Heart left ventricle (tissue), 16 donors: ENCODE data around the gene ARID5A. TPM values are rescaled to one million over a fixed set of nuclear protein-coding genes. Genes with fewer than 3 reads are reported as not detected.

Experiments
- ATAC-seq, 4 donors: fragments of 200-7000 bp; cut with Tn5 transposase; one replicate each; pipeline ENCODE4 v1.9.1; 2020 to 2022; ENCODE audit warnings: moderate library complexity in 4 of 4, mild to moderate bottlenecking in 3 of 4, moderate number of reproducible peaks in 1 of 4
- DNase-seq, 5 donors: peaks; one replicate each; pipeline ENCODE4 v3.0.0-alpha.2; 2020
- H3K27ac ChIP-seq, 12 donors: fragments of 200-600 bp; sonication (generic) in 4 of 12; one replicate each; pipeline versions ENCODE4 v1.5.0 to v1.8.0; 2016 to 2022; ENCODE audit warnings: mild to moderate bottlenecking in 2 of 12
- H3K27me3 ChIP-seq, 9 donors: fragments of 200-600 bp; sonication (generic) in 2 of 9; one replicate each; pipeline versions ENCODE4 v1.5.1 to v1.8.0; 2016 to 2022; ENCODE audit warnings: mild to moderate bottlenecking in 3 of 9
- H3K36me3 ChIP-seq, 9 donors: fragments of 200-600 bp; sonication (generic) in 2 of 9; one replicate each; pipeline versions ENCODE4 v1.5.0 to v1.8.0; 2018 to 2022; ENCODE audit warnings: mild to moderate bottlenecking in 2 of 9
- H3K4me1 ChIP-seq, 12 donors: fragments of 200-600 bp; sonication (generic) in 4 of 12; one replicate each; pipeline versions ENCODE4 v1.5.0 to v1.8.0; 2016 to 2022; ENCODE audit warnings: mild to moderate bottlenecking in 3 of 12
- H3K4me3 ChIP-seq, 12 donors: fragments of 200-600 bp; sonication (generic) in 4 of 12; one replicate each; pipeline versions ENCODE4 v1.5.0 to v1.8.0; 2017 to 2022; ENCODE audit warnings: mild to moderate bottlenecking in 9 of 12, moderate library complexity in 4 of 12
- H3K9me3 ChIP-seq, 12 donors: fragments of 200-600 bp; sonication (generic) in 4 of 12; one replicate each; pipeline versions ENCODE4 v1.5.0 to v1.8.0; 2016 to 2022; ENCODE audit warnings: mild to moderate bottlenecking in 1 of 12
- POLR2A ChIP-seq, 2 donors: fragments of 450-650 bp; IDR thresholded peaks; one replicate each; pipeline ENCODE4 v1.6.1; 2017; ENCODE audit warnings: antibody characterized with exemption in 2 of 2, mild to moderate bottlenecking in 2 of 2, moderate library complexity in 2 of 2
- WGBS, 4 donors: extraction: QIAGEN DNeasy Blood & Tissue Kit in 2 of 4; methylation state at CpG; one replicate each; pipeline versions ENCODE4 v1.1.5 to v1.1.7; 2013 to 2018; 5-methylcytosine and 5-hydroxymethylcytosine counted together
- intact Hi-C, 10 donors: fragments of 100-400 bp; cut with DNase I; formaldehyde crosslinking; loops; one replicate each; pipeline versions ENCODE4 v1.11.1 to v1.14.2; 2022
- polyA plus RNA-seq, 2 donors: library from polyadenylated mRNA; stranded (reverse); fragments of 200-250 nt; gene quantifications; one replicate each; pipeline ENCODE4 v1.2.3, GENCODE V29; 2013
- total RNA-seq, 9 donors: library from RNA; depleted of rRNA in 2 of 9; stranded (reverse); fragments of >200 nt in 2 of 9; fragmentation: NEBNext Ultra II Directional in 3 of 9; extraction: Animal tissue kit (Norgen Biotek cat#: 25700) in 3 of 9; gene quantifications; one replicate each; pipeline versions ENCODE4 v1.1.0 to v1.2.4, GENCODE V29; 2016 to 2023
- TF ChIP-seq, protein P1 (sequence below), 12 donors: fragments of 200-600 bp; sonication (generic) in 4 of 12; IDR thresholded peaks; one replicate each; pipeline versions ENCODE4 v1.5.0 to v1.8.0; 2018 to 2022; ENCODE audit warnings: antibody characterized with exemption in 12 of 12, mild to moderate bottlenecking in 5 of 12
- donor health status: ischemic (EF 13 %, LVEDD 7.1; RV severe dilation, severe dysfunction).
- donor health status: healthy with polysubstance abuse.
- donor health status: DM: no; HTN: yes; CAD: no.
- donor health status: DM: no; HTN: no; CAD: no.
- donor health status: ischemic (EF 25% LVEDD 6.9; RV normal size, moderate dysfunction).
- donor health status: ischemic (EF 25% LVEDD 5.7; RV mildly dilated, moderate dysfunction).
- donor health status: healthy.
- donor health status: DM: yes; HTN: yes; CAD: no.
- donor health status: ischemic (EF 35%, LVEDD 5.7; RV mildly dilated, moderate dysfunction).
- donor health status: nonischemic (EF 11% LVEDD 7.7; RV severe dilation, severe dysfunction).
- donor health status: DM: yes; HTN: yes; CAD: no.
- donor health status: PGD.
- donor health status: ischemic (EF 29% LVEDD 5.4; RV normal size, mild dysfunction).
- donor health status: nonischemic (EF 23%, LVEDD 6.1; RV moderate dilation, normal function).

The ARID5A gene
- total and polyA plus RNA-seq, 11 donors = 13.3 to 50.2 (median 35.6) TPM

DNA sequence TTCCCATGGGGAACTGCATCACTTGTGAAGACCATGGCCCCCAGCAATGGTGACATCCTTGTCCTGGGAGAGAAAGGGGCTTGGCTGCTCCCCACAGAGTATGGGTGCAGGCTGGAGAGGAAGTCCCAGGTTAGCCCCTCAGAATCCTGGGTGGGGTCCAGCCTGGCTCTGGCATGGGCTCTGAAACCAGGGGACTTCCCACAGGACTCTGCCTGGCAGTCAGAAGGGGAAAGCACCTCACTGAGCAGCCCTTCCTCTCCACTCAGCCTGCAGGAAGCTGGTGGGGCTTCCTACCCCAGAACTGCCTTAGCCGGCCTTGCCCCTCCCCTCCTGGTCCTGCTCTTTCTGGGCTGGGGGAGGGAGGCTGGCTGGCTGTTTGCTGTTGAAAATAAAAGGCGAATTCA lies 35.1 kb upstream of the ARID5A start:
- intact Hi-C loops = loop anchor here in 6 of 10 donors (10.0 kb wide), 3 partner anchors 167 to 367 kb away; partner anchors contain the start of genes ASTL (in 4 of the 6), SNRNP200 (in 2 of the 6) and NCAPH (in 1 of the 6)
- ATAC-seq (peak in 2 of 4 donors; percentile 15 to 79), DNase-seq (no peak)
- Histone ChIP-seq H3K4me3 (no peak overlapping the region), H3K4me1 (peaks cover 0 to 25% (median 11%) of the 10 kb centered on the region in 12 donors), H3K9me3 (no peaks in the 10 kb centered on the region), H3K27ac (no peak overlapping the region), H3K36me3 (no peaks in the 10 kb centered on the region), H3K27me3 (peaks cover 0 to 14% (median 8%) of the 10 kb centered on the region in 9 donors)
- WGBS, 4 donors = 57 to 73% (median 63%) methylated on average over 2 of the region's 2 CpGs
- TF ChIP-seq, protein P1, sequence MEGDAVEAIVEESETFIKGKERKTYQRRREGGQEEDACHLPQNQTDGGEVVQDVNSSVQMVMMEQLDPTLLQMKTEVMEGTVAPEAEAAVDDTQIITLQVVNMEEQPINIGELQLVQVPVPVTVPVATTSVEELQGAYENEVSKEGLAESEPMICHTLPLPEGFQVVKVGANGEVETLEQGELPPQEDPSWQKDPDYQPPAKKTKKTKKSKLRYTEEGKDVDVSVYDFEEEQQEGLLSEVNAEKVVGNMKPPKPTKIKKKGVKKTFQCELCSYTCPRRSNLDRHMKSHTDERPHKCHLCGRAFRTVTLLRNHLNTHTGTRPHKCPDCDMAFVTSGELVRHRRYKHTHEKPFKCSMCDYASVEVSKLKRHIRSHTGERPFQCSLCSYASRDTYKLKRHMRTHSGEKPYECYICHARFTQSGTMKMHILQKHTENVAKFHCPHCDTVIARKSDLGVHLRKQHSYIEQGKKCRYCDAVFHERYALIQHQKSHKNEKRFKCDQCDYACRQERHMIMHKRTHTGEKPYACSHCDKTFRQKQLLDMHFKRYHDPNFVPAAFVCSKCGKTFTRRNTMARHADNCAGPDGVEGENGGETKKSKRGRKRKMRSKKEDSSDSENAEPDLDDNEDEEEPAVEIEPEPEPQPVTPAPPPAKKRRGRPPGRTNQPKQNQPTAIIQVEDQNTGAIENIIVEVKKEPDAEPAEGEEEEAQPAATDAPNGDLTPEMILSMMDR (IDR thresholded peaks at IDR 0.05) = no peak
- no peak for TF ChIP-seq POLR2A (IDR thresholded peaks at IDR 0.05)

DNA sequence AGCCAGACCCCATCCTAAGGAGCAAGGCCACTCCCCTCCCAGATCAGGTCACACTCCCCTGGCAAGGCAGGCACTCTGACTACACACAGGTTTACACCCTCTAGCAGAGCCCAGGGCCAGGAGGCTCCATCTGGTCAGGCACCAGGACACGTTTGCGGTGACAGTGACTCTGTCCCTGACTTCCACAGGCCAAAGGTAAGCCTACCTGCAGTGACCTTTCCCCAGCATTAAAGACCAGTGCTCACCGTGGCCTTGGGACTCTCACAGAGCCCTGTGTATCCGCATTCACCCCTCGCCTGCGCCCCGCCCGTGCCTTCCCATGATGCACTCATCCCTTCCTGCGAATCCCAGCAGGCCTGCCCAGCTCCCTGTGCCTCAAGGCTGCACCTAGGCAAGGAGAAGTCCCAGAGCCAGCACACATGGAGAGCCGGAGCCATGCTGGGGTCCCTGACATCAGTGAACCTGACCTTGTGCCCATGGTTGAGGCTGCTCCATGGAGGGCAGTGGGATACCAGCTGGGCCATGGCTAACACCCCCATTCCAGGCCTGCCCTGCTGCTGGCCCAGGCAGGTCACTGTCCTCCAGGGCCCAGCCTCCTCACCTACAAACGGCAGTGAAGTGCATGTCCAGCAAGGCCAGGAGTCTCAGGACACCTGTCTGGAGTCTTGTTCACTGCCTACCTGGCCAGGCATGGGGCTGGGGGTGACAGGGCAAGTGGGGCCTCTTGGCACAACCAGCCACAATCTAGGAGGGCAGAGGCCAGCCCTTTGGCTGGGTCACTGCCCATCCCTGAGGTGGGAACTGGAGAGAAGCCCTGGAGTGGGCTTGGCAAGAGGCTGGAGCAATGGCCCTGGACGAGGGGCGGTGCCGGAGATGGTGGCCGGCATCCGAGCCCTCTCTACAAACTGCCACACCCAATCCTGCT lies 34.4 kb upstream of the ARID5A start:
- TF ChIP-seq, protein P1 (IDR thresholded peaks at IDR 0.05) = no peak
- no peak for TF ChIP-seq POLR2A (IDR thresholded peaks at IDR 0.05)
- 76 to 86% (median 83%) methylated on average over 6 to 16 of the region's 16 CpGs for WGBS, 4 donors
- DNase-seq (no peak), ATAC-seq (no peak)
- intact Hi-C loops = loop anchor here in 6 of 10 donors (10.0 kb wide), 3 partner anchors 167 to 367 kb away; partner anchors contain the start of genes ASTL (in 4 of the 6), SNRNP200 (in 2 of the 6) and NCAPH (in 1 of the 6)
- H3K36me3 ChIP-seq = no peaks in the 10 kb centered on the region
- no peaks in the 10 kb centered on the region for H3K9me3 ChIP-seq
- no peak overlapping the region for H3K27ac ChIP-seq
- H3K27me3 ChIP-seq = peaks cover 0 to 14% (median 8%) of the 10 kb centered on the region in 9 donors
- no peak overlapping the region for H3K4me3 ChIP-seq
- peaks cover 0 to 25% (median 11%) of the 10 kb centered on the region in 12 donors for H3K4me1 ChIP-seq

DNA sequence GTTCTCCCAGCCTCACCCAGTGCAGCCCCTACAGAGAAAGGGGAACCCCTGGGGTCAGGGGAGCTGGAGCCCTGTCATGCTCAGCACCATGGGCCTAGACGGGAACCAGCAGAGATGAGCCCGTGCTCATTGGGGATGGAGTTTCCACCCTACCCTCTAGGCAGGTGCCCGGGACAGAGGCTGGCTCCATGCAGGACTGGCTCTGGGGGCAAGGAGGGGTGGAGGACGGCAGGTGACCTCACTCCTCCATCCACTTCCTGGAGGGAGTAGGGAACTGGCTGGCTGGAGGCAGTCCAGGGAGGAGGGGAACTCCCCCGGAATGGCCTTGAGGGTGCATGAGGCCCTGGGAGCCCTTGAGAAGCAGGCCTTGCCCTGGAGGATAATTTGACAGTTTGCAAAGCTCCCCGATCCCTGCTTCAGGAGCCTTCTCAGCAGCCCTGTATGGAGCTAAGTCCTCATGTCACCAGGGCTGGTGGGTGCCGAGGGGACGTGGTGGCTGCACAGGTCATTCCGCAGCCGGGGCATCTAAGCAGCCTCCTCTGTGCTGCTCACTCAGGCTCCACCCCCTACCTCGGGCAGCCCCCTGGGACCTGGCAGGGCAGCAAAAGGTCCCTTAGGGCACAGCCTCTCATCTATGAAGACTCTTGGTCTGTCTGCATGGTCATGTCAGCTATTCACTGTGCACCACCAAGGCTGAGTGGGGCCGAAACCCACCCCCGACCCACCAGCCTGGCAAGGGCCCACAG lies 33.5 kb upstream of the ARID5A start:
- WGBS, 4 donors = 76 to 82% (median 78%) methylated on average over 7 to 13 of the region's 13 CpGs
- DNase-seq = no peak
- TF ChIP-seq, protein P1 (IDR thresholded peaks at IDR 0.05) = no peak
- TF ChIP-seq POLR2A (IDR thresholded peaks at IDR 0.05) = no peak
- H3K36me3 ChIP-seq = no peaks in the 10 kb centered on the region
- ATAC-seq = peak in 1 of 4 donors; percentile 31
- peaks cover 0 to 14% (median 8%) of the 10 kb centered on the region in 9 donors for H3K27me3 ChIP-seq
- H3K4me3 ChIP-seq = no peak overlapping the region
- intact Hi-C loops = loop anchor here in 6 of 10 donors (10.0 kb wide), 3 partner anchors 168 to 368 kb away; partner anchors contain the start of genes ASTL (in 4 of the 6), SNRNP200 (in 2 of the 6) and NCAPH (in 1 of the 6)
- no peak overlapping the region for H3K27ac ChIP-seq
- H3K9me3 ChIP-seq = no peaks in the 10 kb centered on the region
- H3K4me1 ChIP-seq = peaks cover 0 to 30% (median 14%) of the 10 kb centered on the region in 12 donors
